ENCODE measurements around the gene CCDC157.

The CCDC157 gene

GRCh38 chr22:30411780-30412179 lies 55.0 kb downstream of the CCDC157 start:
- no peak for DNase-seq (ENCODE audit: low spot score)
- H3K27ac Mint-ChIP-seq, result no peak overlapping the region
- no peaks in the 10 kb centered on the region for H3K9me3 Mint-ChIP-seq
- H3K4me1 Mint-ChIP-seq (ENCODE audit: low read depth), result peaks cover 16% of the 10 kb centered on the region
- H3K4me3 Mint-ChIP-seq, result no peak overlapping the region
- peaks cover 39% of the 10 kb centered on the region for H3K36me3 Mint-ChIP-seq (ENCODE audit: low read depth)
- H3K27me3 Mint-ChIP-seq (ENCODE audit: low read depth), result no peaks in the 10 kb centered on the region

DNA sequence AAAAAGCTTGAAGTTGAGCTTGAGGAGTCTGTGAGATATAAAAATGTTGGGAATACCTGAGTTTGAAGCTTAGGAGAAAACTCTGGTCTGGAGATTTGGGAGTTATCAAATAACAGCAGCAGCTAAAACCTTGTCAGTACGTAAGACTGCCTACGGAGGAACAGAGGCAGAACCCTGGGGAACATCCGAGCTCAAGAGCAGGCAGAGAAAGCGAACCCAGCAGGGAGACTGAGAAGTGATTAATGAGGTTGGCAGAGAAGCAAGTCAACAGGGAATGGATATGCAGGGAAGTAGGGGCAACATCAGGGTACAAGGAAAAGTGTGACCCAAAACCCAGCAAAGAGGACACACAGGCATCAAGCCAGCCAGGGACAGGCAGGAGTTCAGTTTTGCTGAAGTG lies 56.2 kb downstream of the CCDC157 start:
- H3K36me3 Mint-ChIP-seq (ENCODE audit: low read depth), result peaks cover 44% of the 10 kb centered on the region
- no peaks in the 10 kb centered on the region for H3K9me3 Mint-ChIP-seq
- no peaks in the 10 kb centered on the region for H3K27me3 Mint-ChIP-seq (ENCODE audit: low read depth)
- H3K4me1 Mint-ChIP-seq (ENCODE audit: low read depth), result peaks cover 16% of the 10 kb centered on the region
- H3K4me3 Mint-ChIP-seq, result no peak overlapping the region
- H3K27ac Mint-ChIP-seq, result no peak overlapping the region
- no peak for DNase-seq (ENCODE audit: low spot score)

- Mint-ChIP-seq H3K9me3 (no peaks in the 10 kb centered on the region), H3K27ac (no peak overlapping the region), H3K27me3 (ENCODE audit: low read depth) (no peaks in the 10 kb centered on the region), H3K4me1 (ENCODE audit: low read depth) (peaks cover 16% of the 10 kb centered on the region), H3K36me3 (ENCODE audit: low read depth) (peaks cover 37% of the 10 kb centered on the region), H3K4me3 (no peak overlapping the region)
- DNase-seq (ENCODE audit: low spot score), result no peak
Observed at GRCh38 chr22:30413745-30414524, 57.1 kb downstream of the CCDC157 start.

GRCh38 chr22:30414525-30415047 lies 57.8 kb downstream of the CCDC157 start:
- H3K4me3 Mint-ChIP-seq, result no peak overlapping the region
- H3K9me3 Mint-ChIP-seq, result no peaks in the 10 kb centered on the region
- H3K36me3 Mint-ChIP-seq (ENCODE audit: low read depth), result peaks cover 40% of the 10 kb centered on the region
- no peaks in the 10 kb centered on the region for H3K27me3 Mint-ChIP-seq (ENCODE audit: low read depth)
- no peak for DNase-seq (ENCODE audit: low spot score)
- H3K27ac Mint-ChIP-seq, result no peak overlapping the region
- H3K4me1 Mint-ChIP-seq (ENCODE audit: low read depth), result peaks cover 18% of the 10 kb centered on the region

DNA sequence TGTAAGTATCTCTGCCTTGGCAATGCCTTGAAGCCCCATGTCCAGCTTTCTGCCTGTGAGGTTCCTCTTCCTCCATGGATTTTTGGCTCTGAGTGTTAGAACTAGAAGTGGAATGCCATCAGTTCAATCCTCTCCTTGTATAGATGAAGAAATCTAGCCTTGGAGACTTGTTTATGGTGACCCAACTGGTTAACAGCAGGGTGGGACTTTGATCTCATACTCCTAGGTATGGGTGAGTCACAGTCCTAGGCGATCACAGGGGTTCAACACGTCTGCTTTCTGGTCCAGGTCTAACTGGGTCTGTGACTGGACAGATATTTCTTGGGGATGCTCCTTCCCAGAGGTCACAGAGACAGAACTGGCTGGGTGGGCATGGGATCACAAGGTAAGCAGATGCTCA lies 59.6 kb downstream of the CCDC157 start:
- Mint-ChIP-seq H3K4me1 (ENCODE audit: low read depth) (peaks cover 28% of the 10 kb centered on the region), H3K9me3 (no peaks in the 10 kb centered on the region), H3K4me3 (no peak overlapping the region), H3K27ac (no peak overlapping the region), H3K36me3 (ENCODE audit: low read depth) (peaks cover 45% of the 10 kb centered on the region), H3K27me3 (ENCODE audit: low read depth) (no peaks in the 10 kb centered on the region)
- DNase-seq (ENCODE audit: low spot score), result no peak

- peaks cover 31% of the 10 kb centered on the region for H3K4me1 Mint-ChIP-seq (ENCODE audit: low read depth)
- H3K27me3 Mint-ChIP-seq (ENCODE audit: low read depth), result no peaks in the 10 kb centered on the region
- H3K9me3 Mint-ChIP-seq, result no peaks in the 10 kb centered on the region
- no peak overlapping the region for H3K27ac Mint-ChIP-seq
- peaks cover 45% of the 10 kb centered on the region for H3K36me3 Mint-ChIP-seq (ENCODE audit: low read depth)
- DNase-seq (ENCODE audit: low spot score), result no peak
- H3K4me3 Mint-ChIP-seq, result no peak overlapping the region
Observed at GRCh38 chr22:30416837-30417236, 60.0 kb downstream of the CCDC157 start.

DNA sequence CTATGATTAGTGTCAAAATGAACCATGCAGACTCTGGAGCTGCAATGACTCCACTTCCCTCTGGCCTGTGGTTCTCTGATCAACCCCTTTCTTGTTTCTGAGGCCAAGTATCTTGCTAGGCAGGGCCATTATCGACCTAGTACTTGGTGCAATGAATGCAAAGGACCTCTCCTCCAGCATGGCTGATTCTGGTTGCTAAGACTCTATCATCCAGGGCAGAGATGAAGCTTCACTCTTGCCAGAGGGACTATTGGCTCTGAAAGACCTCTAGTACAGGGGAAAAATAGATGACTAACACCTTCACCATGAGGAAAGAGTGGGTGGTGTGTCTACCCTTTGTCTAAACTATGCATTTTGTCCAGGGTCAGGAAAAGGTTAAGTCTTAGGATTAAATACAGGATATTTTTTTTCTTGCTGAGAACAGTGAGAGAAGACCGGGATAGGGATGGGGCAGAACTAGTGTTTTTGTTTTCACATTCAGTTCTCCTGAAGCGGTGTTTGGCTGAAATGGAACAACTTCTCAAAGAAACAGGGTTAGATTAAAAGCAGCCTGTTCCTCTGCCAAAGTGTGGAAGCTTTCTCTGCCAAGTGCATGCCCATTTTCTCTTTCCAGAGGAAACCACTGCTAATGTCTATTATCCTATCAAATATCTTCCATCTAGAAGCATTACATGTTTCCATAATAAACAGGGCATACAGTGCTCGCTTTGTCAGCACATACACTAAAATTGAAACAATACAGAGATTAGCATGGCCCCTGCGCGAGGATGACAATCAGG lies 63.7 kb downstream of the CCDC157 start:
- H3K27me3 Mint-ChIP-seq (ENCODE audit: low read depth), result no peaks in the 10 kb centered on the region
- H3K4me3 Mint-ChIP-seq, result peak overlapping the region; percentile 52
- H3K4me1 Mint-ChIP-seq (ENCODE audit: low read depth), result peaks cover 39% of the 10 kb centered on the region
- no peak for DNase-seq (ENCODE audit: low spot score)
- peak overlapping the region; percentile 23 for H3K27ac Mint-ChIP-seq
- no peaks in the 10 kb centered on the region for H3K9me3 Mint-ChIP-seq
- H3K36me3 Mint-ChIP-seq (ENCODE audit: low read depth), result peaks cover 47% of the 10 kb centered on the region

DNA sequence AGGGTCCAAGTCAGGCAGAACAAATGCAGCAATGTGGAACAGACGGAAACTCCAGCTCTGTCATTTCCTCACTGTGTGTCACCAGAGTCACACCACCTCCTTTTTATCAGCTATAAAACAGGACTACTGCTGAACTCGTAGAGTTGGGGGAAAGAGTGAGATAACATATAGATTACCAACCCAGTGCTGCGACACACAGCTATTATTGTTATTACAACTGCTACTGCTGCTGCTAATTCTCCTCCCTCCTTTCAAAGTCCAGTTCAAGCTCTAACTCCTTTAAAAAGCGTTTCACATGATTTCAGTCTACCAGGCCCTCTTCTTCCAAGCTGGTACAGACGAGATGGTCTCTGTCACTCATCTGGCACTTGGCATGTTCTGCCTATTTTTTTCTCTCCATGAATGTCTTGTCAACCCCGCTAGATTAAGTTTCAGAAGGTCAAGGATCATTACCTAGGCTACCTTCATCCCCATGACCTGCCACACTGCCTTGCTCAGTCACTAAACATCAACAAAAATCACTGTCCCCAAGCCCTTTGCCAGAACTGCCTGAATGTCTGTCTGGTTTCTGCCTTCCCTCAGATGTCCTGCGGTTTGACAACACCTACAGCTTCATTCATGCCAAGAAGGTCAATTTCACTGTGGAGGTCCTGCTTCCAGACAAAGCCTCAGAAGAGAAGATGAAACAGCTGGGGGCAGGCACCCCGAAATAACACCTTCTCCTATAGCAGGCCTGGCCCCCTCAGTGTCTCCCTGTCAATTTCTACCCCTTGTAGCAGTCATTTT lies 65.1 kb downstream of the CCDC157 start:
- H3K36me3 Mint-ChIP-seq (ENCODE audit: low read depth), result peaks cover 39% of the 10 kb centered on the region
- DNase-seq (ENCODE audit: low spot score), result peak; percentile 42
- peak overlapping the region; percentile 85 for H3K27ac Mint-ChIP-seq
- no peaks in the 10 kb centered on the region for H3K27me3 Mint-ChIP-seq (ENCODE audit: low read depth)
- peaks cover 46% of the 10 kb centered on the region for H3K4me1 Mint-ChIP-seq (ENCODE audit: low read depth)
- no peaks in the 10 kb centered on the region for H3K9me3 Mint-ChIP-seq
- H3K4me3 Mint-ChIP-seq, result peak overlapping the region; percentile 98

DNA sequence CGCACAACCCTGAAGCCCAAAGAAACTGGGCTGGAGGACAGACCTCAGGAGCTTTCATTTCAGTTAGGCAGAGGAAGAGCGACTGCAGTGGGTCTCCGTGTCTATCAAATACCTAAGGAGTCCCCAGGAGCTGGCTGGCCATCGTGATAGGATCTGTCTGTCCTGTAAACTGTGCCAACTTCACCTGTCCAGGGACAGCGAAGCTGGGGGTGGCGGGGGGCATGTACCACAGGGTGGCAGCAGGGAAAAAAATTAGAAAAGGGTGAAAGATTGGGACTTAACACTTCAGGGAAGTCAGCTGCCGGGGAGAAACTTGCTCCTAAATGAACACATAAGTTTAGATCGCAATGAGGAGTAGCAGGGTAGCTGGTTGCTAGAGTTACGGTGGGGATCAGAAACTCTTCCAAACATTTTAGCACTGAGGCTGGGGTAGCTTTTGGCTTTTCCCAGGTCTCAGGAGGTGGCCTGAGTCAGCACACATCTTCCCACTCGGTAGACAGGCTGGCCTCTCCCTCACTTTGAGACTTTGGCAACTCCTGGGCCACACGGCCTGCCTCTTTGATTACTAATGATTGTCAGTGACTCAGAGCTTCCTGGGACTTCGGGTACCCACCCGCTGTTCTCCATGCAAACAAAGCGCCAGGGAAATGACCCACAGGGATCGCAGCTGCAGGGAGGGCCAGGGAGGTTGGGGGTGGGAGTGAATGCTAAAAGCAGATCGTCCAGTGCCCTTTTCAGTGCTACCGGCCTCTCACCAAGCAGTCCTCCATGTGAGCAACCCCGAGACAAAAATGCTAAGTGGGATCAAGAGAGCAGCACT lies 65.9 kb downstream of the CCDC157 start:
- peak; percentile 64 for DNase-seq (ENCODE audit: low spot score)
- Mint-ChIP-seq H3K27ac (peak overlapping the region; percentile 85), H3K36me3 (ENCODE audit: low read depth) (peaks cover 43% of the 10 kb centered on the region), H3K4me3 (peak overlapping the region; percentile 98), H3K9me3 (no peaks in the 10 kb centered on the region), H3K27me3 (ENCODE audit: low read depth) (no peaks in the 10 kb centered on the region), H3K4me1 (ENCODE audit: low read depth) (peaks cover 51% of the 10 kb centered on the region)

DNA sequence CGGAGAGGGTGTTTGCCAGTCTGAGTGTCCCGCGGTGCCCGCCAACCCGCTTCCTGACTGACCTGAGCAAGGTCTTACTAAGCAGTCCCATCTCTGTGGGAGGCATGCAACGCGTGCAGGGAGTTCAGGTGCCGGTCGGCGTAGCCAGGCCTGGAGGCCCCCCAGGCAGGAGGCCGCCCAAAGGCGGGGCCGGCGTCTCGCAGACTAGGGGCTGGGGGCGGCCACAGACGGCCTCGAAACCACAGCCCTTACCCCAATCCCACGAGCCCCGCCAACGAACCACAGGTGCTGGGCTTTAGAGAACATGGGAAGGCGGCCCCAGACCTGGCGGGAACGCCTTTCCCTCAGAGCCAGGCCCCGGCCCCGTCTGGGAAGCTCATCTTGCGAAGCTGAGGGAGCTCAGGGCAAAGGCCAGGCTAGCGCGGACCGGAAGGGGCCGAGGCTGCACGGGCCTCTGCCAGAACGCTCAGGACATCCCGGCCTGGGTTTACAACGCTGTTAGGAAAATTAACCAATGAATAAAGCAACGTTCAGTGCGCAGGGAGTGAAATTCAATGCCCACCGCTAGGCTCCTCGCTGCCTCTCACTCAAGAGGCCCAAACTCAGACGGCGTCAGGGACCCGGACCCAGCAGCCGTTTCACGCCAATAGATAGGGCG lies 66.6 kb downstream of the CCDC157 start:
- Mint-ChIP-seq H3K4me3 (peak overlapping the region; percentile 98), H3K36me3 (ENCODE audit: low read depth) (peaks cover 43% of the 10 kb centered on the region), H3K9me3 (no peaks in the 10 kb centered on the region), H3K4me1 (ENCODE audit: low read depth) (peaks cover 51% of the 10 kb centered on the region), H3K27me3 (ENCODE audit: low read depth) (no peaks in the 10 kb centered on the region), H3K27ac (peak overlapping the region; percentile 99)
- DNase-seq (ENCODE audit: low spot score), result peak; percentile 71

GRCh38 chr22:30423959-30424533 lies 67.2 kb downstream of the CCDC157 start:
- H3K4me1 Mint-ChIP-seq (ENCODE audit: low read depth), result peaks cover 51% of the 10 kb centered on the region

DNA sequence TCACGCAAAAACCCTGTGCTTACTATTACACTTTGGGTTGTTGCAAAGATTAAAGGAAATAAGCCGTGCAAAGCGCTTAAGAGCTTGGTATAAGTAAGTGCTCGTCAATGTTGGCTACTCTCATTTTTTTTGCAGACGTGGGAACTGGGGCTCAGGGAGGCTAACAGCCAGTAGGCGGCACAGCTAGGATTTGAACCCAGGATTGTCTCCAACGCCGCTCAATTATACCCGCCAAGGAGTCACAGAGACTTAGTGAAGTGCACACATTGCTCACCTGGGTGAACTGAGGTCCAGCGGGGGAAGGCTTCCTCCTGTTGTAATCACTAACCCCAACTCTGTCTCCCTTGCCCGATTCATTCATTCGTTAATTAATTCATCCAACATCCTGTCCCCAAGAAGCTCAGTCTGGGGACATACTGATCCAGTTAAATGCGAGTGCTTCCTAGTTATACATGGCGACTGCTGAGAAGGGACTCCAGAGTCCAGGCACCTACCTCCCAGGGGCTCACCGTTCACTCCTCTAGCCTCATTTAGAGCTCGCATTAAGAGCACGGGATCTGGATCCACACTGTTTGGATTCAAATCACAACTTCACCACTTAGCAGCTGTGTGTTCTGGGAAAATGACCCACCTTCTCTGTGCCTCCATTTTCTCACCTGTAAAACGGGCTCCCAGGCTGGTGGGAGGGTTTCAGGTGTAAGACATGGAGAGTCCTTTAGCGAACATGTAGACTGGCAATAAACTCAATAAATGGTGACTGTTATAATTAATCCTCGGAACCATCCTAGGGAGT lies 67.9 kb downstream of the CCDC157 start:
- Mint-ChIP-seq H3K27ac (peak overlapping the region; percentile 99), H3K4me1 (ENCODE audit: low read depth) (peaks cover 49% of the 10 kb centered on the region), H3K27me3 (ENCODE audit: low read depth) (no peaks in the 10 kb centered on the region), H3K9me3 (no peaks in the 10 kb centered on the region), H3K36me3 (ENCODE audit: low read depth) (peaks cover 43% of the 10 kb centered on the region), H3K4me3 (peak overlapping the region; percentile 98)
- DNase-seq (ENCODE audit: low spot score), result no peak

More at GRCh38 chr22:30423959-30424533, 67.2 kb downstream of the CCDC157 start:
- H3K27me3 Mint-ChIP-seq (ENCODE audit: low read depth), result no peaks in the 10 kb centered on the region
- DNase-seq (ENCODE audit: low spot score), result peak; percentile 99
- H3K9me3 Mint-ChIP-seq, result no peaks in the 10 kb centered on the region
- H3K4me3 Mint-ChIP-seq, result peak overlapping the region; percentile 98
- peaks cover 44% of the 10 kb centered on the region for H3K36me3 Mint-ChIP-seq (ENCODE audit: low read depth)
- H3K27ac Mint-ChIP-seq, result peak overlapping the region; percentile 99

Measured in T-helper 2 cell treated with Interferon-gamma antibody and Interleukin-4, amounts not matched to agents 5 μg/mL and 100 μg/mL, for 36 hours (primary cell).